Measurements from ENCODE around the gene ACOX3. TPM values are rescaled to one million over a fixed set of nuclear protein-coding genes. Genes with fewer than 3 reads are reported as not detected.

Gene ACOX3
- total and polyA plus RNA-seq, 9 of the 15 experiments (the other 6 are each of a cell fraction or from before 2014, with no cell fraction given) = 0.68 to 7.3 (median 3.7) TPM

- Histone ChIP-seq H3K4me2 (ENCODE audit: insufficient read depth, low read length) (no peak overlapping the region), H3K4me1 (replicated peaks in 1 of 2; ENCODE audit: control insufficient read depth in 2 of 2, insufficient read depth in 2 of 2, low read length in 2 of 2) (peaks cover 0 to 32% of the 10 kb centered on the region in 2 experiments; a peak in 2 of 5 replicates), H3K27me3 (ENCODE audit: control insufficient read depth in 2 of 2, insufficient read depth in 2 of 2, low read length in 2 of 2) (peaks cover 2 to 52% of the 10 kb centered on the region in 2 experiments; a peak in 2 of 5 replicates), H3K9me1 (ENCODE audit: control insufficient read depth, insufficient read depth, low read length) (no peaks in the 10 kb centered on the region), H4K20me1 (replicated peaks; ENCODE audit: control insufficient read depth, insufficient read depth, low read length) (no peaks in the 10 kb centered on the region), H3K79me2 (ENCODE audit: control insufficient read depth, insufficient read depth, low read length) (no peaks in the 10 kb centered on the region), H2AFZ (ENCODE audit: low read depth, low read length) (no peak overlapping the region), H3K9ac (ENCODE audit: insufficient read depth in 1 of 2, low read depth in 2 of 2, low read length in 2 of 2) (no peak overlapping the region), H3K36me3 (ENCODE audit: control insufficient read depth, insufficient read depth, low read length) (no peaks in the 10 kb centered on the region), H3K4me3 (no peak overlapping the region), H3K27ac (ENCODE audit: extremely low read depth, low read depth, low read length) (no peak overlapping the region), H3K9me3 (replicated peaks; ENCODE audit: control insufficient read depth, insufficient read depth, low read depth, low read length) (no peaks in the 10 kb centered on the region)
- ChIA-PET CTCF (ENCODE audit: low intra/inter-chr PET ratio) (no interaction called here), POLR2A (interaction anchor here (0.6 to 1.2 kb wide), 2 partner anchors 10 to 27 kb away, joined by 4 to 5 read pairs; no protein-coding TSS in a partner anchor)
- TF ChIP-seq DDX20 (tag; IDR thresholded peaks at IDR 0.05; ENCODE audit: low read depth) (no peak), ZNF551 (CRISPR knock-in tag; IDR thresholded peaks at IDR 0.05) (no peak), TCF15 (CRISPR knock-in tag; IDR thresholded peaks at IDR 0.05) (no peak)
- DNase-seq (ENCODE audit: extremely low read depth in 1 of 4, low spot score in 3 of 4) = no peak
- WGBS (ENCODE audit: insufficient coverage, low coverage, missing lambda C conversion rate) = 12% methylated on average over 9 of the region's 9 CpGs
- FAIRE-seq = no peak
- no peak for ATAC-seq
- in situ Hi-C loops (cut with MboI) = no loop called here
- intact Hi-C loops (cut with micrococcal nuclease) = no loop called here
- no TSS peak for BruUV-seq (replicated peaks)
These were observed 61.7 kb downstream of the ACOX3 start for GRCh38 chr4:8378776-8379175.

GRCh38 chr4:8378101-8378724 lies 62.3 kb downstream of the ACOX3 start:
- H3K4me2 ChIP-seq (ENCODE audit: insufficient read depth, low read length) = no peak overlapping the region
- no TSS peak for BruUV-seq (replicated peaks)
- DNase-seq (ENCODE audit: extremely low read depth in 1 of 4, low spot score in 3 of 4) (no peak), FAIRE-seq (no peak), ATAC-seq (no peak)
- no peak overlapping the region for H3K9ac ChIP-seq (ENCODE audit: insufficient read depth in 1 of 2, low read depth in 2 of 2, low read length in 2 of 2)
- H3K27ac ChIP-seq (ENCODE audit: extremely low read depth, low read depth, low read length) = no peak overlapping the region
- no peak overlapping the region for H2AFZ ChIP-seq (ENCODE audit: low read depth, low read length)
- no peaks in the 10 kb centered on the region for H3K36me3 ChIP-seq (ENCODE audit: control insufficient read depth, insufficient read depth, low read length)
- H3K9me1 ChIP-seq (ENCODE audit: control insufficient read depth, insufficient read depth, low read length) = no peaks in the 10 kb centered on the region
- in situ Hi-C loops (cut with MboI) = no loop called here
- no peaks in the 10 kb centered on the region for H4K20me1 ChIP-seq (replicated peaks; ENCODE audit: control insufficient read depth, insufficient read depth, low read length)
- H3K4me3 ChIP-seq = no peak overlapping the region
- H3K27me3 ChIP-seq (ENCODE audit: control insufficient read depth in 2 of 2, insufficient read depth in 2 of 2, low read length in 2 of 2) = peaks cover 2 to 54% of the 10 kb centered on the region in 2 experiments; a peak in 3 of 5 replicates
- ChIA-PET POLR2A (interaction anchor here (1.2 kb wide), 1 partner anchor 10 kb away, joined by 5 read pairs; no protein-coding TSS in a partner anchor), CTCF (ENCODE audit: low intra/inter-chr PET ratio) (no interaction called here)
- intact Hi-C loops (cut with micrococcal nuclease) = no loop called here
- peaks cover 0 to 28% of the 10 kb centered on the region in 2 experiments; a peak in 2 of 5 replicates for H3K4me1 ChIP-seq (replicated peaks in 1 of 2; ENCODE audit: control insufficient read depth in 2 of 2, insufficient read depth in 2 of 2, low read length in 2 of 2)
- H3K79me2 ChIP-seq (ENCODE audit: control insufficient read depth, insufficient read depth, low read length) = no peaks in the 10 kb centered on the region
- whole genome bisulfite sequencing (ENCODE audit: insufficient coverage, low coverage, missing lambda C conversion rate) = 19% methylated on average over 15 of the region's 17 CpGs
- no peaks in the 10 kb centered on the region for H3K9me3 ChIP-seq (replicated peaks; ENCODE audit: control insufficient read depth, insufficient read depth, low read depth, low read length)
- TF ChIP-seq ZFP36 (IDR thresholded peaks at IDR 0.05; ENCODE audit: low read depth, low read length, partially characterized antibody) (no peak), NONO (IDR thresholded peaks at IDR 0.05; ENCODE audit: low read depth in 2 of 2, low read length in 1 of 2) (no peak), THRA (IDR thresholded peaks at IDR 0.05) (no peak), ARID3B (CRISPR knock-in tag; IDR thresholded peaks at IDR 0.05; ENCODE audit: borderline replicate concordance) (no peak), MTA2 (IDR thresholded peaks at IDR 0.05; ENCODE audit: low read depth) (no peak), MAFF (IDR thresholded peaks at IDR 0.05; ENCODE audit: low read length) (no peak), ZNF584 (CRISPR knock-in tag; IDR thresholded peaks at IDR 0.05; ENCODE audit: low read depth) (no peak), ZNF174 (CRISPR knock-in tag; IDR thresholded peaks at IDR 0.05) (no peak), SMAD2 (IDR thresholded peaks at IDR 0.05; ENCODE audit: low read depth, low read length) (no peak), ZC3H4 (CRISPR knock-in tag; IDR thresholded peaks at IDR 0.05; ENCODE audit: borderline replicate concordance) (no peak)

Data from K562 (cell line).